ENCODE results near the gene APOBEC3G.

APOBEC3G gene

DNA sequence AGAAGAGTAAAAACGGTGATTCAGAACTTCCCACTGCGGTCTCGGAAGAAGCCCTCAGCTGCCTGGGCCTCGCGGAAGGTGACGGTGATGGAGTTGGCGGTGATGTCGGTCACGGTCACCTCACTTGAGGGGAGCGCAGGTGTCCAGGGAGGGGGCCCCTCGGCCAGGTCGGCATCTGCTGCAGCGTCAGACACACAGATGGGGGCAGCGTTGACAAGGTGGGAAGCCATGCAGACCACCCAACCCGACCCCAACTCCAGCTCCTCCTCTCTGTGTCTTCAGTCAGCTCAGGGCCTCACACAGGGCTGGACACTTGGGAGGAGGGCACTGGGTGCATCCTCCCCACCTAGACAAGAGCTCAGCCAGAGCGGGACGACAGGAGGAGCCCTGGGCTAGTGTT lies 56.8 kb downstream of the APOBEC3G start:
- no peak for DNase-seq
- TF ChIP-seq POLR2A (IDR thresholded peaks at IDR 0.05; ENCODE audit: low read length) (no peak), GATA1 (IDR thresholded peaks at IDR 0.05; ENCODE audit: low read depth, low read length) (no peak)

DNA sequence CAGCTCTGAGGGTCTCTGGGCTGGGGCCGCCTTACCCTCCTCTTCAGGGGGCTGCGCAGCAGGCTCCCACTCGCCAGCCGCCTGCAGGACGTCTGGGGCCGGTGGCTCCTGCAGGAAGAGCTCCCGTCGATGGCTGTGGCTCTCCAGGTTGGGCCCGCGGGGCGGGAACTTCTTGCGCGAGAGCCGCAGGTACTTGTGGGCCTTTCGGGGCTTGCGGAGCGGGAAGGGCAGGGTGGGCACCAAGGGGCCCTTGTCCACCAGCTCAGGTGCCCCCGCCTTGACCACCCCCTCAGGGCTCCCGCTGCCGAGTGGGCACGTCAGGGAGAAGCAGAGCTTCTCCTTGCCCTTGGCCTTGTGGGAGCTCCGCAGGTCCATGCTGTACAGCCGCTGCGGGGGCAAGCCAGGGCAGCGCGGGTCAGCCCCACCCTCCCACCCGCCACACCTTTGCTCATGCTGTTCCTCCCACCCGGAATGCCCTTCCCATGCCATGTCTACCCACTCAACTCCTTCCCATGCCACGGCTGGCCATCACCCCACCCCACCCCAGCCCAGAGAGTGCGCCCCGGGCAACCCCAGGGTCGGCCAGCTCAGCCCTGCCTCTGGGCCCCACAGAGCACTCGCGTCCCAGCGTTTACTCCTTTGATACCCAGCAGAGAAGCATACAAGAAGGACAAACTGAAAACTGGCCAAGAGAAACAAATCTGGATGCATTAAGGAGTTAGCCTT lies 57.5 kb downstream of the APOBEC3G start:
- TF ChIP-seq GATA1 (IDR thresholded peaks at IDR 0.05; ENCODE audit: low read depth, low read length) (no peak), POLR2A (IDR thresholded peaks at IDR 0.05; ENCODE audit: low read length) (no peak)
- no peak for DNase-seq

DNA sequence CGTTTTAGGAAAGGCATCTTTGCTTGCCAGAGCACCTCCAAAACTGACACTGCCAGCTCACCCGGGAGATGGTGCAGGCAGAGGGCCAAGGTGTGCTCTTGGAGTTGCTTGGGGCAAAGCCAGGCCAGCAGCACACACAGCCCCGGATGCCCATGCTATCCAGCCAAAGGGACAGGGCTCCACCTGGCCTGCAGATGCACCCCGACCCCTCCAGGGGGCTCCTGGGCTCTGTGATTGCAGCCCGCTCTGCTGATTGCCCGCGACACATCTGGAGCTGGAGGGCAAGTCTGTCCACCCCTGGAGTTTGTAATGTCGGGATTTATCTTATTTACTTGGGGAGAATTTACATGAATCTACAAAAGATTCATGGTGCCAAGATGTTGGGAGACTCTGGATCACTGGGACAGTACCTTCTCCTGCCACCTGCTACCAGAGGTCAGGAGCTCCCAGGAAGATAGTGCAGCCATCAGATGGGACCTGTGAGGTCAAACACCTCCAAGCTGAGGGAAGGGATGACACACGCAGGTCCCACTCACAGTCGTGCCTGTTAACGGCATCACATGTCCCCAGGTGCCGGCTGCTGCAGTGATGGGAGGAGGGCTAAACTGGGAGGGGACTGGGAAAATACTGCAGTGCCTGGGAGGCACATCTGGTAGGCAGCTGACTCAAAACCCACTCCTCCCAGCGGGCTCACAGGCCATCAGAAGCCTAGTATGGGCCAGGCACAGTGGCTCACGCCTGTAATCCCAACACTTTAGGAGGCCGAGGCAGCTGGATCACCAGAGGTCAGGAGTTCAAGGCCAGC lies 58.2 kb downstream of the APOBEC3G start:
- DNase-seq: peak; percentile 50 to 64

DNA sequence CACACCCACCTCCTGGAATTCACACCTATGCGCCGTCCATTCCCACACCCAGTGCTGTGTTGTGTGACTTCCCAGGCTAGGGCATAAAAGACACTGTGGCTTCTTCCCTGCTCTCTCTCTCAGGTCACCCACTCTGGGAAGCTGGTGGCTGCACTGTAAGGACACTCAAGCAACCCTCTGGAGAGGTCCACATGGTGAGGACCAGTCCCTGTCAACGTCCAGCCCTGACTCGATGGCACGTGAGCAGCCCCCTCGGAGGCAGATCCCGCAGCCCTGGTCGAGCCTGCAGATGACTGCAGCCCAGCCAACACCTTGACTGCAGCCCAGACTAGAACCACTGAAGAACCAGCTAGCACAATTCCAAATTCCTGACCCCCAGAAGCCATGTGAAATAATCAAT lies 59.2 kb downstream of the APOBEC3G start:
- TF ChIP-seq POLR2A (IDR thresholded peaks at IDR 0.05; ENCODE audit: low read length) (no peak), GATA1 (IDR thresholded peaks at IDR 0.05; ENCODE audit: low read depth, low read length) (no peak)
- no peak for DNase-seq

More for the DNA sequence above, 58.2 kb downstream of the APOBEC3G start:
- TF ChIP-seq POLR2A (IDR thresholded peaks at IDR 0.05; ENCODE audit: low read length): no peak
- no peak for TF ChIP-seq GATA1 (IDR thresholded peaks at IDR 0.05; ENCODE audit: low read depth, low read length)

All from erythroblast (primary cell).